ENCODE data around the gene EPPIN. TPM values are rescaled to one million over a fixed set of nuclear protein-coding genes. Genes with fewer than 3 reads are reported as not detected.

Gene EPPIN
- total RNA-seq, 1 donor from 2014 or later = not detected

DNA sequence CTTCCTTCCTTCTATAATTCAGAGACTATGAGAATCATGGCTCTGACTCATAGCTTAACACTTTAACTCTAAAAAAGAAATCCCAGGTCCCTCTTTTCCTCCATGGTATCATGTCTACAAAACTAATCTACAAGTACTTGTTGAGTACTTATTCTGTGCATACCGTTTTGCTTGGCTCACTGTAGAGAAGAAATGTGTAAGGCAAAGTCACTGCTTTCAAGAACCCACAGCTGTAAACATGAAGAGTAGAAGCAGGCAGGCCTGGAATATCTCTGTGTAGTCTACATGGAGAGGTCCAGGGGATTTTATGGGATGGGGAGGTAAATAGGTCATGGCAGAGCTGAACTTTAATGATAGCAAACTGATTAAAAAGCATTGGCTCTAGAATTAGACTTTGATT, 45.6 kb downstream of the EPPIN start:
- Mint-ChIP-seq H3K9me3 (ENCODE audit: unreplicated experiment) (no peaks in the 10 kb centered on the region), H3K4me3 (ENCODE audit: unreplicated experiment) (no peak overlapping the region), H3K4me1 (ENCODE audit: low read depth, unreplicated experiment) (peaks cover 5% of the 10 kb centered on the region), H3K36me3 (ENCODE audit: unreplicated experiment) (no peaks in the 10 kb centered on the region), H3K27me3 (ENCODE audit: unreplicated experiment) (no peaks in the 10 kb centered on the region), H3K27ac (ENCODE audit: unreplicated experiment) (no peak overlapping the region)
- DNase-seq = no peak
- TF ChIP-seq, protein P1, sequence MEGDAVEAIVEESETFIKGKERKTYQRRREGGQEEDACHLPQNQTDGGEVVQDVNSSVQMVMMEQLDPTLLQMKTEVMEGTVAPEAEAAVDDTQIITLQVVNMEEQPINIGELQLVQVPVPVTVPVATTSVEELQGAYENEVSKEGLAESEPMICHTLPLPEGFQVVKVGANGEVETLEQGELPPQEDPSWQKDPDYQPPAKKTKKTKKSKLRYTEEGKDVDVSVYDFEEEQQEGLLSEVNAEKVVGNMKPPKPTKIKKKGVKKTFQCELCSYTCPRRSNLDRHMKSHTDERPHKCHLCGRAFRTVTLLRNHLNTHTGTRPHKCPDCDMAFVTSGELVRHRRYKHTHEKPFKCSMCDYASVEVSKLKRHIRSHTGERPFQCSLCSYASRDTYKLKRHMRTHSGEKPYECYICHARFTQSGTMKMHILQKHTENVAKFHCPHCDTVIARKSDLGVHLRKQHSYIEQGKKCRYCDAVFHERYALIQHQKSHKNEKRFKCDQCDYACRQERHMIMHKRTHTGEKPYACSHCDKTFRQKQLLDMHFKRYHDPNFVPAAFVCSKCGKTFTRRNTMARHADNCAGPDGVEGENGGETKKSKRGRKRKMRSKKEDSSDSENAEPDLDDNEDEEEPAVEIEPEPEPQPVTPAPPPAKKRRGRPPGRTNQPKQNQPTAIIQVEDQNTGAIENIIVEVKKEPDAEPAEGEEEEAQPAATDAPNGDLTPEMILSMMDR (IDR thresholded peaks at IDR 0.05; ENCODE audit: partially characterized antibody, unreplicated experiment) = no peak

DNA sequence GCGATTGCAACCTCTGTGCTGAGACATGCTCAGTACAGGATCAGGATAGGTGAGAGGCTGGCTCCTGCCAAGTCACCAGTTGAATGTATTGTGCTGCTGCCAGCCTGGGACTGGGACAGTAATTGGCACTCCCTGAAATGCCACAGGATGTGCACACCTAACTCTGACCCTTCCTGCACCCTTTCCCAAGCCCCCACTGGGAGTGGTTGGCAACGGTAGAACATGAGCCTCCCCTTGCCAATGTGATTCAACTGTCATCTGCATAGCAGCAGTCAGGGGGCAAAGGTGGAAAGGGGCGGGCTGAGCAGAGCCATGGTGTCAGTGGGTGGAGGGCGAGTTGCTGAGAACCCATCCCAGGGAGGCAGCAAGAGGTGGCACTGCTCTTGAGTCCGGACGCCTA, 47.2 kb downstream of the EPPIN start:
- TF ChIP-seq, protein P1 (IDR thresholded peaks at IDR 0.05; ENCODE audit: partially characterized antibody, unreplicated experiment) = no peak
- H3K4me1 Mint-ChIP-seq (ENCODE audit: low read depth, unreplicated experiment) = peaks cover 5% of the 10 kb centered on the region
- H3K36me3 Mint-ChIP-seq (ENCODE audit: unreplicated experiment) = no peaks in the 10 kb centered on the region
- H3K27me3 Mint-ChIP-seq (ENCODE audit: unreplicated experiment) = no peaks in the 10 kb centered on the region
- H3K9me3 Mint-ChIP-seq (ENCODE audit: unreplicated experiment) = no peaks in the 10 kb centered on the region
- H3K27ac Mint-ChIP-seq (ENCODE audit: unreplicated experiment) = no peak overlapping the region
- H3K4me3 Mint-ChIP-seq (ENCODE audit: unreplicated experiment) = no peak overlapping the region
- no peak for DNase-seq

DNA sequence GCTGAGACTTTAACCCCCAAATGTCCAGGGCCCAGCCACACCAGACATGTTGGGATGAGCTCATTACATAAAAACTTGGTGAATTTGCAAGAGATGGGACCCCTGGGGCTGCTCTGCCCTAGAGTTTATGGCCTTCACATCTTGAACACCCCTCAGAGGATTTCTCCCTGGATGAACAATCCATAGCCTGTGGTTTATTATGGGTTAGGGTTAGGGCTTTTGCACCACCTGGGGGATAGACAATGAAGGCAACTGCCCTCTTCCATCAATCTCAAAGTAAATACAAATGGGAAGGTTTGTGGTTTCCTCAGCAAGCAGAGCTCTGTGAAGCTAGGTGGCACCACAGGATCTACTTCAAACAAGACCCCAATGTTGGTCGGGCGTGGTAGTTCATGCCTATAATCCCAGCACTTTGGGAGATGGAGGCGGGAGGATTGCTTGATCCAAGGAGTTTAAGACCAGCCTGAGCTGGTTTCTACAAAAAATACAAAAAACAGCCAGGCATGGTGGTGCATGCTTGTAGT, 49.2 kb downstream of the EPPIN start:
- no peak overlapping the region for H3K4me3 Mint-ChIP-seq (ENCODE audit: unreplicated experiment)
- H3K27me3 Mint-ChIP-seq (ENCODE audit: unreplicated experiment) = no peaks in the 10 kb centered on the region
- H3K4me1 Mint-ChIP-seq (ENCODE audit: low read depth, unreplicated experiment) = peaks cover 5% of the 10 kb centered on the region
- H3K9me3 Mint-ChIP-seq (ENCODE audit: unreplicated experiment) = no peaks in the 10 kb centered on the region
- H3K27ac Mint-ChIP-seq (ENCODE audit: unreplicated experiment) = no peak overlapping the region
- no peaks in the 10 kb centered on the region for H3K36me3 Mint-ChIP-seq (ENCODE audit: unreplicated experiment)
- TF ChIP-seq, protein P1 (IDR thresholded peaks at IDR 0.05; ENCODE audit: partially characterized antibody, unreplicated experiment) = no peak
- DNase-seq = no peak

GRCh38 chr20:45496166-45496565, 51.0 kb downstream of the EPPIN start:
- DNase-seq = no peak
- Mint-ChIP-seq H3K27ac (ENCODE audit: unreplicated experiment) (no peak overlapping the region), H3K4me3 (ENCODE audit: unreplicated experiment) (no peak overlapping the region), H3K27me3 (ENCODE audit: unreplicated experiment) (peaks cover 4% of the 10 kb centered on the region), H3K4me1 (ENCODE audit: low read depth, unreplicated experiment) (peaks cover 2% of the 10 kb centered on the region), H3K9me3 (ENCODE audit: unreplicated experiment) (no peaks in the 10 kb centered on the region), H3K36me3 (ENCODE audit: unreplicated experiment) (no peaks in the 10 kb centered on the region)
- TF ChIP-seq, protein P1 (IDR thresholded peaks at IDR 0.05; ENCODE audit: partially characterized antibody, unreplicated experiment) = no peak

GRCh38 chr20:45495501-45495941, 51.7 kb downstream of the EPPIN start:
- H3K4me3 Mint-ChIP-seq (ENCODE audit: unreplicated experiment) = no peak overlapping the region
- no peaks in the 10 kb centered on the region for H3K36me3 Mint-ChIP-seq (ENCODE audit: unreplicated experiment)
- peaks cover 4% of the 10 kb centered on the region for H3K27me3 Mint-ChIP-seq (ENCODE audit: unreplicated experiment)
- no peaks in the 10 kb centered on the region for H3K4me1 Mint-ChIP-seq (ENCODE audit: low read depth, unreplicated experiment)
- no peak for DNase-seq
- TF ChIP-seq, protein P1 (IDR thresholded peaks at IDR 0.05; ENCODE audit: partially characterized antibody, unreplicated experiment) = no peak
- no peak overlapping the region for H3K27ac Mint-ChIP-seq (ENCODE audit: unreplicated experiment)
- H3K9me3 Mint-ChIP-seq (ENCODE audit: unreplicated experiment) = no peaks in the 10 kb centered on the region

Other genes starting within 250 kb of the EPPIN start
- gene RBPJL, start 240.6 kb downstream of the EPPIN start, total RNA-seq (ENCODE audit: unreplicated experiment) = not detected
- not detected for gene MATN4, start 239.1 kb downstream of the EPPIN start, total RNA-seq (ENCODE audit: unreplicated experiment)
- gene SDC4, start 199.0 kb downstream of the EPPIN start, total RNA-seq (ENCODE audit: unreplicated experiment) = 0.61 TPM
- gene SYS1, start 184.2 kb downstream of the EPPIN start, total RNA-seq (ENCODE audit: unreplicated experiment) = 17.7 TPM
- gene TP53TG5, start 169.1 kb downstream of the EPPIN start, total RNA-seq (ENCODE audit: unreplicated experiment) = not detected
- 4.1 TPM for gene DBNDD2, start 139.1 kb downstream of the EPPIN start, total RNA-seq (ENCODE audit: unreplicated experiment)
- 55.5 TPM for gene PIGT, start 131.3 kb downstream of the EPPIN start, total RNA-seq (ENCODE audit: unreplicated experiment)
- gene WFDC2, start 77.6 kb downstream of the EPPIN start, total RNA-seq (ENCODE audit: unreplicated experiment) = 4.8 TPM
- gene SPINT3, start 31.8 kb downstream of the EPPIN start, total RNA-seq (ENCODE audit: unreplicated experiment) = not detected
- gene WFDC6, start 7.9 kb downstream of the EPPIN start, total RNA-seq (ENCODE audit: unreplicated experiment) = not detected
- gene WFDC8, start 31.9 kb upstream of the EPPIN start, total RNA-seq (ENCODE audit: unreplicated experiment) = not detected
- gene WFDC10A, start 82.3 kb upstream of the EPPIN start, total RNA-seq (ENCODE audit: unreplicated experiment) = not detected
- gene WFDC9, start 83.9 kb upstream of the EPPIN start, total RNA-seq (ENCODE audit: unreplicated experiment) = not detected
- not detected for gene WFDC11, start 122.8 kb upstream of the EPPIN start, total RNA-seq (ENCODE audit: unreplicated experiment)
- not detected for gene WFDC13, start 154.6 kb upstream of the EPPIN start, total RNA-seq (ENCODE audit: unreplicated experiment)
- gene WFDC10B, start 157.6 kb upstream of the EPPIN start, total RNA-seq (ENCODE audit: unreplicated experiment) = not detected
- not detected for gene SPINT4, start 174.9 kb upstream of the EPPIN start, total RNA-seq (ENCODE audit: unreplicated experiment)
- gene WFDC3, start 244.5 kb upstream of the EPPIN start, total RNA-seq (ENCODE audit: unreplicated experiment) = not detected
- gene DNTTIP1, start 244.6 kb upstream of the EPPIN start, total RNA-seq (ENCODE audit: unreplicated experiment) = 27.0 TPM